SHP77 treated with DMSO at 0.1 percent for 48 hours (cell line): ENCODE results near the gene KLRF2.

Source experiments
- DNase-seq: peaks from one replicate; lab custom pipeline; 2025; lab: John Stamatoyannopoulos, UW

Gene KLRF2

GRCh38 chr12:9936591-9936990 lies 55.3 kb downstream of the KLRF2 start:
- DNase-seq: no peak

- no peak for DNase-seq
Measured at GRCh38 chr12:9940375-9940774, 59.1 kb downstream of the KLRF2 start.

DNA sequence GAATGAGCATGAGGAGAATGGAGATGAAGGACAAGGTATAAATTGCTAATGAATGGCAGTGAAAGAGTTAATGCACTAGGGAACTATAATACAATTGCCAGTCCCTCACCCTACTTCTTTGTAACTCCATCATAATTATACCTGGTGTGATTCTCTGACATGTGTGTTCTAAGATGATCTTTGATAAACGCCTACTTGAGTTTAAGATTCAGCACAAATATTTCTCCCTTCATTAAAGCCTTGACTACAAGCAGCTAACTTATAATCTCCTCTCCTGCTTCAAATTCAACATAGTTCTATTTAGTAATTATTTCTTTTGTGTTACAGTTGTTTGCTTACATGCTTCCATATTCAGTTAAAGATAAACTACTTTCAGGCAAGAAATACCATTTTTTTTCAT lies 60.5 kb downstream of the KLRF2 start:
- no peak for DNase-seq

DNA sequence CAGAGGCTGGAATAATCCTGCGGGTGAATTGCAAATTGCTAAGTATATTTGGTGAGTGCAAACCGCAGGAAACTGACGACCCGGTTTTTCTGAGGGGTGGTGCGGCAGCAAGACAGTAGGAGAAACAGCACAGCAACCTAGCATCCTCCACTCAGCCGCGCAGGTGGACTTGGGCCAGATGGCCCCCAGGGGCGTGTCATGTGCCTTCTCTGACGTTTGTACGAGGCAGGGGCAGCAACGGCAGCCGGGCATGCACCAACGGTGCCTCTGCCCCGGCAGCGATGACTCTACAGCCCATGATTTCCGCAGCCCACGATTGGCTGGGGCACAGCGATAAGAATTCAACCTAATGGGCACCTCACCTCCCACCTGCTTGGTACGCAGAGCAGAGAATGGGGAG lies 62.0 kb downstream of the KLRF2 start:
- no peak for DNase-seq

GRCh38 chr12:9944391-9944790 lies 63.1 kb downstream of the KLRF2 start:
- DNase-seq: no peak
